Measurements from ENCODE around the gene TRDN.

TRDN gene

GRCh38 chr6:123636782-123637181 is at the start of gene TRDN:
Gene TRDN (minus strand): TSS chr6:123636950. CDS start chr6:123636775, 175 bp downstream.
- in situ Hi-C loops (cut with HindIII; ENCODE audit: low sequenced_read_pairs), result no loop called here

- in situ Hi-C loops (cut with HindIII; ENCODE audit: low sequenced_read_pairs), result no loop called here
Observed at GRCh38 chr6:123681957-123682462, 45.3 kb upstream of the TRDN start.

GRCh38 chr6:123677897-123678296 is 41.1 kb upstream of the TRDN start:
- in situ Hi-C loops (cut with HindIII; ENCODE audit: low sequenced_read_pairs), result no loop called here

- in situ Hi-C loops (cut with HindIII; ENCODE audit: low sequenced_read_pairs), result no loop called here
Observed at GRCh38 chr6:123676793-123677192, 40.0 kb upstream of the TRDN start.

- in situ Hi-C loops (cut with HindIII; ENCODE audit: low sequenced_read_pairs), result no loop called here
Observed at GRCh38 chr6:123668965-123669591, 32.3 kb upstream of the TRDN start.

GRCh38 chr6:123668063-123668462 is 31.3 kb upstream of the TRDN start:
- in situ Hi-C loops (cut with HindIII; ENCODE audit: low sequenced_read_pairs), result no loop called here

- in situ Hi-C loops (cut with HindIII; ENCODE audit: low sequenced_read_pairs), result no loop called here
Observed at GRCh38 chr6:123663436-123663835, 26.7 kb upstream of the TRDN start.

GRCh38 chr6:123662757-123663156 is 26.0 kb upstream of the TRDN start:
- in situ Hi-C loops (cut with HindIII; ENCODE audit: low sequenced_read_pairs), result no loop called here

GRCh38 chr6:123661105-123661891 is 24.5 kb upstream of the TRDN start:
- in situ Hi-C loops (cut with HindIII; ENCODE audit: low sequenced_read_pairs), result no loop called here

GRCh38 chr6:123659960-123660748 is 23.4 kb upstream of the TRDN start:
- in situ Hi-C loops (cut with HindIII; ENCODE audit: low sequenced_read_pairs), result no loop called here

GRCh38 chr6:123658848-123659247 is 22.1 kb upstream of the TRDN start:
- in situ Hi-C loops (cut with HindIII; ENCODE audit: low sequenced_read_pairs), result no loop called here

- in situ Hi-C loops (cut with HindIII; ENCODE audit: low sequenced_read_pairs), result no loop called here
Observed at GRCh38 chr6:123655521-123656306, 19.0 kb upstream of the TRDN start.

- in situ Hi-C loops (cut with HindIII; ENCODE audit: low sequenced_read_pairs), result no loop called here
Observed at GRCh38 chr6:123648723-123649122, 12.0 kb upstream of the TRDN start.

- in situ Hi-C loops (cut with HindIII; ENCODE audit: low sequenced_read_pairs), result no loop called here
Observed at GRCh38 chr6:123648020-123648580, 11.3 kb upstream of the TRDN start.

- in situ Hi-C loops (cut with HindIII; ENCODE audit: low sequenced_read_pairs), result no loop called here
Observed at GRCh38 chr6:123641497-123641896, 4.7 kb upstream of the TRDN start.

GRCh38 chr6:123640567-123641187 is 3.9 kb upstream of the TRDN start:
- in situ Hi-C loops (cut with HindIII; ENCODE audit: low sequenced_read_pairs), result no loop called here

GRCh38 chr6:123638865-123639264 is 2.1 kb upstream of the TRDN start:
- in situ Hi-C loops (cut with HindIII; ENCODE audit: low sequenced_read_pairs), result no loop called here

- in situ Hi-C loops (cut with HindIII; ENCODE audit: low sequenced_read_pairs), result no loop called here
Observed at GRCh38 chr6:123636282-123636681, 468 bp downstream of the TRDN start.

GRCh38 chr6:123635567-123635966 is 1.2 kb downstream of the TRDN start:
- in situ Hi-C loops (cut with HindIII; ENCODE audit: low sequenced_read_pairs), result no loop called here

GRCh38 chr6:123635144-123635543 is 1.6 kb downstream of the TRDN start:
- in situ Hi-C loops (cut with HindIII; ENCODE audit: low sequenced_read_pairs), result no loop called here

All from endothelial cell of hepatic sinusoid (primary cell).